AG09309 (cell line): ENCODE data around the gene PLXNA3.

Source experiments
- DNase-seq: peaks from one replicate; pipeline ENCODE4 v3.0.0-alpha.2; 2010; ENCODE audit warnings: low read depth
- H3K4me3 ChIP-seq: 2 replicates; pipeline ENCODE4 v1.5.1; 2011; ENCODE audit warnings: mild to moderate bottlenecking, low read depth, low read length, moderate library complexity; ENCODE audit not compliant: control insufficient read depth
- TF ChIP-seq, protein P1 (sequence below): IDR thresholded peaks from 2 replicates; pipeline ENCODE4 v1.5.1; 2011; ENCODE audit warnings: mild to moderate bottlenecking, low read depth, low read length, inconsistent platforms; ENCODE audit not compliant: insufficient read depth, control insufficient read depth; ENCODE audit errors: missing control alignments

Gene PLXNA3

DNA sequence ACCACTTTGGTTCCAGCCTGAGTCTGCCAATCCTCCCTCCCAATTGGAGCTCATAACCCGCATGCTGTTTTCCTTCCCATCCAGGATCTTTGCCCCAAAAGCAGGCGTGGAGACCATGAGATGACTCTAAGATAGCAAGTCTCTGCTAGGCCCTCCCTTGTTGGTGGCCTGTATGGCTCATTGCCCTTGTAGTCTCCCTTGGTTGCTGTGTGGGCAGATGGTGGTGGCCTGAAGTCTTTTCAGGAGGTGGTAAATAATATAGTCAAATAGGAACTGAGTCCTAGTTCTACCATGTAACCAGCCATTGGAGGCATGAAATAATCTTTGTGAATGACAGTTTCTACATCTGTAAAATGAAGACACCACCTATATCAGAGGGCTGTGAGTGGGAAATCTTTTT, 28.4 kb upstream of the PLXNA3 start:
- H3K4me3 ChIP-seq, result no peak overlapping the region
- TF ChIP-seq, protein P1, sequence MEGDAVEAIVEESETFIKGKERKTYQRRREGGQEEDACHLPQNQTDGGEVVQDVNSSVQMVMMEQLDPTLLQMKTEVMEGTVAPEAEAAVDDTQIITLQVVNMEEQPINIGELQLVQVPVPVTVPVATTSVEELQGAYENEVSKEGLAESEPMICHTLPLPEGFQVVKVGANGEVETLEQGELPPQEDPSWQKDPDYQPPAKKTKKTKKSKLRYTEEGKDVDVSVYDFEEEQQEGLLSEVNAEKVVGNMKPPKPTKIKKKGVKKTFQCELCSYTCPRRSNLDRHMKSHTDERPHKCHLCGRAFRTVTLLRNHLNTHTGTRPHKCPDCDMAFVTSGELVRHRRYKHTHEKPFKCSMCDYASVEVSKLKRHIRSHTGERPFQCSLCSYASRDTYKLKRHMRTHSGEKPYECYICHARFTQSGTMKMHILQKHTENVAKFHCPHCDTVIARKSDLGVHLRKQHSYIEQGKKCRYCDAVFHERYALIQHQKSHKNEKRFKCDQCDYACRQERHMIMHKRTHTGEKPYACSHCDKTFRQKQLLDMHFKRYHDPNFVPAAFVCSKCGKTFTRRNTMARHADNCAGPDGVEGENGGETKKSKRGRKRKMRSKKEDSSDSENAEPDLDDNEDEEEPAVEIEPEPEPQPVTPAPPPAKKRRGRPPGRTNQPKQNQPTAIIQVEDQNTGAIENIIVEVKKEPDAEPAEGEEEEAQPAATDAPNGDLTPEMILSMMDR, result no peak
- DNase-seq, result no peak

DNA sequence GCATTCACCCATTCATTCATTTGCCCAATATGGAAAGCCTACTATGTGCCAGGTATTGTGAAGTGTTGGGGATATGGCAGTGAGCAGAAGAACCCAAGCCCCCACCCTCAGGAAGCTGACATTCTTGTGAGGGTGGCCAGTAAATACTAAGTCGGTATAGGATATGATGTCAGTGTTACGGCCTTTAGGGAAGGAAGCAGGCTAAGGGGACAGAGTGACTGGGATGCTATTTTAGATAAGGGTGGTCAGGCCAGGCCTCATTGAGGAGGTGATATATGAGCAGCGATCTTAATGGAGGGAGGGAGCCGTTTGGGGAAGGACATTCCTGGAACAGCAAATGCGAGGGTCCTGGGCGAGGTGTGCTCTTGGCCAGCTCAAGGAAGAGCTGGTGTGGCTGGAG, 27.6 kb upstream of the PLXNA3 start:
- H3K4me3 ChIP-seq, result no peak overlapping the region
- TF ChIP-seq, protein P1, result no peak
- no peak for DNase-seq

DNA sequence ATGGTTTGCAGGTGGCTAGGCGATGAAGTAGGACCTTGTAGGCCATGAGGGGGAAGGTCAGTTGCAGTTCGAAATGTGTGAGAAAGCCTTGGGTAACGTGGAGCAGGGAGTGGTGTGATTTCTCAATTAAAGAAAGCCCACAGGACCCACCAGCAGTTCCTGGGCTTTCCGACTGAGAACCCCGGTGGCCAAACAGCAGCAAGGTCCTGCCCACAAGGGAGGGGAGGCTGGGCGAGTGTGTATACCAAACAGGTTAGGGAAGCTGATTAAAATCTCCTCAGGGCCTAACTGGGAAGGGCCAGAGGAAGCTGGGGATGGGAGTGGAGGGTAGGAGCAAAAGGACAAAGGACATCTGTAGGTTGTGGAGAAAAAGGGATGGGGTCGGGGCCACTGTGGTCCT, 27.2 kb upstream of the PLXNA3 start:
- no peak overlapping the region for H3K4me3 ChIP-seq
- TF ChIP-seq, protein P1, result no peak
- DNase-seq, result no peak

DNA sequence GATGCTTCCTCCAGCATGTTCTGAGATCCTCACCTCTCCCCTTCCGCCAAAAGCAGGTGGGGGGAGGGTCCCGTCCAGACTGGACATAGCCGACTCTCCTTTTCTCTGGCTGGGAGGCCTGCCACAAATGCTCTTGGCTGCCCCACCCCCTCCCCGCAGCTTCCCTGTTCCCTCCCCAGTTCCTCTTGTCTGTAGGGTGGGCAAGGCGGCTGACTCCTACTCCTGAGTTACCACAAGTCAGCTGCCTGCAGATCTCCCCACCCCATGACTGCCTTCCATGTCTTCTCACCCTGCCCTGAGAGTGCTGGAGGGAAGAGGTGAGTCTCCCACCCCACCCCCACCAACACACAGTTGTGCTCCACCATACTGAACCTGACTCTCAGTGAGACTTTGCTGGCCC, 26.7 kb upstream of the PLXNA3 start:
- no peak overlapping the region for H3K4me3 ChIP-seq
- DNase-seq, result no peak
- TF ChIP-seq, protein P1, result no peak

DNA sequence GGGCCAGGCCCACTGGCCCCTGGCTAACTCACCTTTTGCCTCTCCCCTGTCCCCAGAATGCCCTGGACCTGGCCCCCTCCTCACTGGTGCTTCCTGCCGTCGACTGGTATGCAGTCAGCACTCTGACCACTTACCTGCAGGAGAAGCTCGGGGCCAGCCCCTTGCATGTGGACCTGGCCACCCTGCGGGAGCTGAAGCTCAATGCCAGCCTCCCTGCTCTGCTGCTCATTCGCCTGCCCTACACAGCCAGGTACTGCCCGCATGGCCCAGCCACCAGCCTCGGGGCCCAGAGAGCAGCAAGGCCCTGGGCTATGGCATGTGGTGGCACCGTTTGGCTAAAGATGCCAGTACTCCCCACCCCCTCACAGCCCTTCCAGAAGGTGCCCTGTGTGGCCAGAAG, 25.9 kb upstream of the PLXNA3 start:
- no peak overlapping the region for H3K4me3 ChIP-seq
- TF ChIP-seq, protein P1, result no peak
- DNase-seq, result no peak

DNA sequence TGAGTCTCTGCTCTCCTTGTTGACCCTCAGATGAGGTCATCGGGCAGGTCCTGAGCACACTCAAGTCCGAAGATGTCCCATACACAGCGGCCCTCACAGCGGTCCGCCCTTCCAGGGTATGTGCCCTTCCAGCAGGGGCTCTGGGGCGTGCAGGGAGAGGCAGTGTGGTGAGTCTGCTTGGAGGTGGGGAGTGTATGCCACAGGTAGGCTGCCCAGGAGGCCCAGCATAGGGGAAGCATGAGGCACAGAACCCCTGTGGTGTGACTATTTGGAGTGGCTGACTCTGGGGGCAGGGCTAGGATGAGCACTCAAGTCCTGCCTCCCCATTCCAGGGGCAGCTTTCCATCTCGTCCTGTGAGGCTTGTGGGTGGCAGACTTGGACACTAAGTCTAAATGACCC, 24.5 kb upstream of the PLXNA3 start:
- no peak for DNase-seq
- TF ChIP-seq, protein P1, result no peak
- no peak overlapping the region for H3K4me3 ChIP-seq

DNA sequence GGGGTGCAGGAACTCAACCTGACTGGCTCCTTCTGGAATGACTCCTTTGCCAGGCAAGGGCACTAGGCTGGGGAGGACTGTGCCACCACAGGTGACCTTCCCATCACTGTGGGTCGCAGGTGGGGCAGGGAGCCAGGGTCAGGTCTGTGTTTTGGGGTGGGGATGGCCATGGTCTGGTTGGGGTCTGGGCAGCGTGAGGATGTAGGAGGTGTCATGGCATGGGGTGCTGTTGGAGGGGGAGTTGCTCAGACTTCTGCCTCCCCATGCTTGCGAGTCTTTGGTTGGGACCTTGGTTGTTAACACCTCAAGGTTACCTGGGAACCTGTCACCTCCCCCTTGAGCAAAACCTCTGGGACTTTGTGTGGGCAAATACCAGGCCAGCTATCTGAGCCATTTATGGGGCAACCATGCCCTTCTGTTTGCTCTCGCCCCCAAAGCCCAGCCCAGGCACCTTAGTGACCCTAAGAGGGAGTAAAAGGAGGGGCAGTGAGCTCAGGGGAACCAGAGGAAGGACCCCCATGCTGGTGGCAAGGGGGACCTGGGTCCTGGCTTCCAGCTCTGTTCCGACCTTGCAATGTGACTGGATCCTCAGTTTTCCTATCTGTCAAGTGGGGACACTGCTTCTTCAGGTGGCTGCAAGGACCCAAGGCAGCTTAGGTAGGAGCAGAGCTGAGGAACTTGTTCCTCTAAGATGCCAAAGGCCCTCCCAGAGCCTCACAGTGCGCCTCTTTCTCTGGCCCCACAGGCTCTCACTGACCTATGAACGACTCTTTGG, 23.5 kb upstream of the PLXNA3 start:
- TF ChIP-seq, protein P1, result no peak
- no peak overlapping the region for H3K4me3 ChIP-seq
- DNase-seq, result no peak
